GM19351 (cell line): ENCODE results near the gene NUP35.

Experiments used
- ATAC-seq: cut with Tn5 transposase; IDR thresholded peaks from one replicate; pipeline ENCODE4 v1.9.1; 2021; ENCODE audit warnings: mild to moderate bottlenecking, moderate library complexity; ENCODE audit not compliant: unreplicated experiment

NUP35 gene

DNA sequence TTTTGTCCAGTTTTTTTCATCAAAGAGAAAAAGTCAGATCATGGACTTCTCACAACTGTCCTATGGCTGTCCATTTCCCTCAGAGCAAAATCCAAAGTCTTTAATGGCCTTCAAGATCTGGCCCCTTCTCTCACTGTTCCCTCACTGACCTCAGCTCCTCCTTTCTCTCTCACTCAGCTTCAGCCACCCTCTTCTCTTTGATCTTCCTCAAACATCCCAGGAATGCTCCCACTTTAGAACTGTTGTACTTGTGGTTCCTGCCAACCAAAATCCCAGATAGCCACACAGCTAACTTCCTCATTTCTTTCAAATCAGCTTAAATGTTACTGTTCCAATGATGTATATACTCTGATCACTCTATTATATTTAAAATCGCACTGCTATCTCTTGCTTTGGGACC, 82.9 kb downstream of the NUP35 start:
- ATAC-seq = no peak

DNA sequence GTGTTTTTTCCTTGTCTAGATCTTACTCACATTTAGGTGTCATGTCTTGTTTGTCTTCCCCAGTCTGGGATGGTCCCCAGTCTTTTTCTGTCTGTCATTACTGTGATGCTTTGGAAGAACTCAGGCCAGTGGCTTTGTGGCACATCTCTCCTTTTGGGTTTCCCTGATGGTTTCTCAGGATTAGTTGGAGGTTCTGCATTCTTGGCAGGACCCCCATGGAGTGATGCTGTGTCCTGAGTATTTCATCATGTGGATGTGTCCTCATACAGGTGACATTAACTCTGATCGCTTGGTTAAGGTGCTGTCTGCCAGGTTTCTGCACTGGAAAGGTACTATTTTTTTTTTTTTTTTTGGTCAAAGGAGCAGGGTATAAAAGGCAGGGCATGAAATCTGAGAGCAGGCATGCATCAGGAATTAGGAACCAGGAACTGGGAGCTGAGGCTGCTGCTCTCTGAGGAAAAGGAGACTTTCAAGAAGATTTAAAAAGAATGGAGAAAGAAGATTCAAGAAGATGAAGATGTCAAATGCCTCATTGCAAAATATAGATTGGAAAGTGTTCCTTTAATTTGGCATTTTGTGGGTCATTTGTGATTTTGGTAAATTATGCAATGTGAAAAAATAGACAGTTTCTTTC, 85.3 kb downstream of the NUP35 start:
- no peak for ATAC-seq
